Activated CD8-positive, alpha-beta memory T cell treated with anti-CD3 and anti-CD28 coated beads for 36 hours (primary cell): ENCODE results near the gene CYTH3. TPM values are rescaled to one million over a fixed set of nuclear protein-coding genes. Genes with fewer than 3 reads are reported as not detected.

Source experiments
- CTCF ChIA-PET: fragments of 350-600 bp; sonication (Branson Sonifier 250); formaldehyde crosslinking; loops from one replicate; lab custom pipeline; 2021; ENCODE audit warnings: antibody characterized with exemption; lab: Charles Lee
- POLR2A ChIA-PET: fragments of 350-600 bp; sonication (Branson Sonifier 250); formaldehyde crosslinking; loops from one replicate; lab custom pipeline; 2021; ENCODE audit warnings: antibody characterized with exemption; lab: Charles Lee
- total RNA-seq, 2 experiments: library from RNA; stranded (reverse); gene quantifications; one replicate each; pipeline ENCODE4 v1.2.3, GENCODE V29; 2021

The CYTH3 gene
- total RNA-seq, 2 experiments from 2014 or later = 2.3 to 2.8 TPM

- ChIA-PET POLR2A (no interaction called here), CTCF (no interaction called here)
Observed at GRCh38 chr7:6148724-6149360, 123.6 kb downstream of the CYTH3 start.

GRCh38 chr7:6147627-6148026, 124.8 kb downstream of the CYTH3 start:
- ChIA-PET POLR2A (no interaction called here), CTCF (interaction anchor here (0.5 kb wide), 1 partner anchor 146 kb away, joined by 3 read pairs; no protein-coding TSS in a partner anchor)

- CTCF ChIA-PET = no interaction called here
- POLR2A ChIA-PET = no interaction called here
Observed at GRCh38 chr7:6146666-6147065, 125.8 kb downstream of the CYTH3 start.

- POLR2A ChIA-PET = interaction anchor here (0.7 kb wide), 1 partner anchor 197 kb away, joined by 4 read pairs; no protein-coding TSS in a partner anchor
- CTCF ChIA-PET = no interaction called here
Observed at GRCh38 chr7:6143997-6144396, 128.4 kb downstream of the CYTH3 start.

- ChIA-PET POLR2A (no interaction called here), CTCF (no interaction called here)
Observed at GRCh38 chr7:6142871-6143380, 129.5 kb downstream of the CYTH3 start.

GRCh38 chr7:6139189-6139996, 133.0 kb downstream of the CYTH3 start:
- ChIA-PET POLR2A (interaction anchor here (0.6 kb wide), 1 partner anchor 308 kb away, joined by 3 read pairs; the partner anchor contains the start of gene DAGLB), CTCF (interaction anchor here (0.6 kb wide), 1 partner anchor 12 kb away, joined by 3 read pairs; no protein-coding TSS in a partner anchor)

- ChIA-PET CTCF (no interaction called here), POLR2A (no interaction called here)
Observed at GRCh38 chr7:6136475-6136874, 135.9 kb downstream of the CYTH3 start.

GRCh38 chr7:6133249-6133648, 139.2 kb downstream of the CYTH3 start:
- CTCF ChIA-PET = no interaction called here

GRCh38 chr7:6130007-6130587, 142.3 kb downstream of the CYTH3 start:
- POLR2A ChIA-PET = no interaction called here
- CTCF ChIA-PET = interaction anchor here (0.7 kb wide), 1 partner anchor 195 kb away, joined by 5 read pairs; no protein-coding TSS in a partner anchor

More at GRCh38 chr7:6133249-6133648, 139.2 kb downstream of the CYTH3 start:
- POLR2A ChIA-PET = no interaction called here

GRCh38 chr7:6128205-6128604, 144.2 kb downstream of the CYTH3 start:
- POLR2A ChIA-PET = no interaction called here
- CTCF ChIA-PET = interaction anchor here (0.7 kb wide), 2 partner anchors 11 to 131 kb away, joined by 3 read pairs; no protein-coding TSS in a partner anchor

- POLR2A ChIA-PET = no interaction called here
- CTCF ChIA-PET = no interaction called here
Observed at GRCh38 chr7:6127110-6127490, 145.3 kb downstream of the CYTH3 start.

GRCh38 chr7:6123843-6124242, 148.6 kb downstream of the CYTH3 start:
- CTCF ChIA-PET = interaction anchor here (0.6 kb wide), 1 partner anchor 11 kb away, joined by 3 read pairs; no protein-coding TSS in a partner anchor
- POLR2A ChIA-PET = no interaction called here

GRCh38 chr7:6121141-6121540, 151.3 kb downstream of the CYTH3 start:
- CTCF ChIA-PET = no interaction called here
- POLR2A ChIA-PET = no interaction called here

- POLR2A ChIA-PET = no interaction called here
- CTCF ChIA-PET = no interaction called here
Observed at GRCh38 chr7:6117533-6117932, 154.9 kb downstream of the CYTH3 start.

- CTCF ChIA-PET = no interaction called here
- POLR2A ChIA-PET = no interaction called here
Observed at GRCh38 chr7:6116211-6116610, 156.2 kb downstream of the CYTH3 start.

Other genes starting within 250 kb of the CYTH3 start
- gene ANKRD61, start 241.2 kb downstream of the CYTH3 start, total RNA-seq = under 1 TPM in 1 of 2 experiments, not detected in 1; 0.15 TPM
- 100 to 1,000 TPM; 107 to 109 TPM for gene EIF2AK1, start 213.4 kb downstream of the CYTH3 start, total RNA-seq
- 10 to 100 TPM; 11.8 to 12.7 TPM for gene USP42, start 167.7 kb downstream of the CYTH3 start, total RNA-seq
- 10 to 100 TPM; 10.3 to 11.8 TPM for gene FAM220A, start 76.3 kb upstream of the CYTH3 start, total RNA-seq
- gene RAC1, start 101.9 kb upstream of the CYTH3 start, total RNA-seq = 100 to 1,000 TPM; 214 TPM
- gene DAGLB, start 175.3 kb upstream of the CYTH3 start, total RNA-seq = 10 to 100 TPM; 17.0 to 17.3 TPM
- gene KDELR2, start 211.5 kb upstream of the CYTH3 start, total RNA-seq = 10 to 100 TPM; 70.0 to 74.0 TPM